ENCODE measurements around the gene CD320.

- no peak for TF ChIP-seq CTCF (IDR thresholded peaks at IDR 0.05; ENCODE audit: control extremely low read depth in 1 of 3, insufficient read depth in 1 of 3, low read depth in 1 of 3, low read length in 3 of 3)
- no peak for TF ChIP-seq POLR2A (IDR thresholded peaks at IDR 0.05; ENCODE audit: control extremely low read depth in 1 of 2, low read depth in 2 of 2, low read length in 2 of 2)
- TF ChIP-seq RFX5 (IDR thresholded peaks at IDR 0.05; ENCODE audit: borderline replicate concordance, low read depth, low read length): no peak
- TF ChIP-seq SIN3A (conservative IDR thresholded peaks at IDR 0.05 in 1 of 2, IDR thresholded peaks at IDR 0.05 in 1 of 2; ENCODE audit: low read depth in 1 of 2, low read length in 2 of 2): no peak
- no peak for TF ChIP-seq CEBPB (IDR thresholded peaks at IDR 0.05; ENCODE audit: low read depth, low read length)
- TF ChIP-seq EP300 (IDR thresholded peaks at IDR 0.05; ENCODE audit: borderline replicate concordance in 1 of 2, low read depth in 2 of 2, low read length in 2 of 2): no peak
- no peak for TF ChIP-seq RBBP5 (IDR thresholded peaks at IDR 0.05; ENCODE audit: borderline replicate concordance, low read depth, low read length)
- TF ChIP-seq GTF2F1 (IDR thresholded peaks at IDR 0.05; ENCODE audit: borderline replicate concordance, low read depth, low read length): no peak
- no peak for TF ChIP-seq EZH2 (IDR thresholded peaks at IDR 0.05; ENCODE audit: low read depth, low read length, severe bottlenecking)
- TF ChIP-seq CTBP2 (IDR thresholded peaks at IDR 0.05; ENCODE audit: borderline replicate concordance, insufficient read depth, insufficient read length, low read length): no peak
- no peak for TF ChIP-seq ATF2 (IDR thresholded peaks at IDR 0.05; ENCODE audit: low read length)
Measured at GRCh38 chr19:8308891-8309291, 733 bp upstream of the CD320 start.

Measured in H1 (cell line).